Brain pericyte (primary cell): ENCODE results near the gene TJP3.

Source experiments
- DNase-seq: peaks from one replicate; pipeline ENCODE4 v3.0.0-alpha.2; 2012; ENCODE audit warnings: low read depth, low spot score

The TJP3 gene

DNA sequence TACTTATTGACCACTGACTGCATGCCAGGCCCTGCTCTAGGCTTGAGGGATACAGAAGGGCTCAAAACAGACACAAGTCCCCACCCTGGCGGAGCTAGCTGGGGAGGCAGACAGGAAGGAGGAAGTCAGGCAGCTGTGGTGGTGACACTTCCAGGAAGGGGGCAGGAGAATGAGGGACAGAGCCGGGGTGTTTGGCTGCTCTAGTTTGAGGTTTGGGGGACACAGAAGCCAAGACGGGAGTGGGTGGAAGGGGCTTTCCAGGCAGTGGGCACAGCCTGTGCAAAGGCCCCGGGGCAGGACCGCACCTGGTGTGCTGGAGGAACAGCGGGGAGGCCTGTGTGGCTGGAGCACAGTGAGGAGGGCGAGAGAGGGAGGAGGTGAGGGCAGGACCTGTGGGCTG is 58.3 kb downstream of the TJP3 start:
- DNase-seq, result no peak

DNA sequence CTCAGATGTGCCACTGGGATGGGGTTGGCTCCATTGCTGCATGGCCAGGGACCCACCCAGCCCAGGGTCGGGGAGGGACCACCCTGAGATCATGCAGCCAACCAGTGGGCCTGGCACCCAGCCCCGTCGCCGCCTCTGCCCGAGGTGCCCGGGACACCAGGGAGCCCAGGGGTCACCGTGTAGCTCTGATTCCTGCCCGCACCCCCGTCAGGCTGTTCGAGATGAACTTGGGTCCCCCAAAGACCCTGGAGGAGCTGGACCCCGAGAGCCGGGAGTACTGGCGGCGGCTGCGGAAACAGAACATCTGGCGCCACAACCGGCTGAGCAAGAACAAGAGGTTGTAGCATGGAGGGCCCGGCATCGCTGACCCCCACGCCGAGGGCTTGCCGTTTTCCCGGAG is 58.9 kb downstream of the TJP3 start:
- no peak for DNase-seq

DNA sequence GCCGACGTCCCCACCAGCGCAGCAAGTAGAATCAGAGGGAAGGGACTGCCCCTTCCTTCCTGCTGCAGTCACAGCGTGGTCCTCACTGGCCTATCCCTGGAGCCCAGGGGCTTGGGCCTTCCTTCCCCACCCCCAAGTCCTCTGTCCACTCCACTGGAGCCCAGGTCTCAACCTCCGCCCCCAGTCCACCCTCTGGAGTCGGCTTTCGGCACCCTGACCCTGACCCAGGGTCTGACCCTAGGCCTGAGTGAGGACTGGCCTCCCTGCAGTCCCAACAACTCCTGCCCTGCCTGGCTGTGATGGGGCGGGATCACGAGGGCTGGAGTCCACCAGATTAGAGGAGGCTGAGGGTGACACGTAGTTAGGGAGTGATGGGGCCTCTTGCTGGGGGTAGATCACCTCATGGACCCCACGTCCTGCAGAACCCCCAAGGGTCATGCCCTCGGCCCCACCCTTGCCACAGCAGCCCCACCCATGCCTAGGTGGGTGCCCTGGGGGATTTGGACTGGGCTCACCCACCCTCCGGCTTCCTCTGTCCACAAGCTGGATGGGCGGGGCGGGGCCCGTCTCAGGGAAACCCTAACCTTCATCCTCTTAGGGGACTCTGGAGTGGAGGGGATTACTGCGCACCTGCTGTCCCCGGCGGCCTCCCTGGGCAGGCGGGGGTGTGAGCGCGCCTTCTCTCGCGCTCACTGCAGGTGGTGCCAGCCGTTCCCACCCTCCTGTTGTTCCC is 60.0 kb downstream of the TJP3 start:
- no peak for DNase-seq

DNA sequence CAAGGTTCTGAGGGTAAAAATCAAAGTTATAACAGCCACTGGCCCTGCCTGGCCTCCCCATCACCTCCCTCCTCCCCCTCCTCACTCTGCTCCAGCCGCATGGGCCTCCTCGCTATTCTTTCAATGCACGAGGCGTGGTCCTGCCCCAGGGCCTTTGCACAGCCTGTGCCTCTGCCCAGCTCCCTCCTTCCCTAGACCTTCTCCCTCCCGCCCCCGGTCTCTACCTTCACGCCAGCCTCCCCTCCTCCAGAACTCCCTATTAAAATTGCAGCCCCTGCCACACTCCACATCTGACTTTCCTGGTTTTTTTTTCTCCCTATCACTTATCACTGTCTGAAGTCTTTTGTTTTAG is 60.5 kb downstream of the TJP3 start:
- no peak for DNase-seq

DNA sequence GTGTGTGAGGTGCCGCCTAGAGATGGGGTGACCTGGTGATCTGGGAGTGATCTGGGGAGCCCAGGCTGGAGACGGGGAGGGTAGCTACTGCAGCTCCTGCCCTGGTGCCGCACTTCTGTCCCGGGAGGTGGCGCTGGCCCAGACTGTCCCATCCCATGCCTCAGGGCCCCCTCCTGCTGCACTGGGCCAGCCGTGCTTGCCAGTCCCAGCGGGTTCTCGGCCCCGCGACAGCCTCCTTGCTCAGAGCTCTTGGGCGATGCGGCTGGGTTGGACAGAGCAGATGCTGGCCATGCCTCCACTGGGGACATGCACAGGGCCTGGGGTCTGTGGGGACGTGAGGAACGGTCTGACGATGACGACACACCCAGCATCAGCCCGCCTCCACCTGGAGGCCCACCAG is 61.3 kb downstream of the TJP3 start:
- no peak for DNase-seq

DNA sequence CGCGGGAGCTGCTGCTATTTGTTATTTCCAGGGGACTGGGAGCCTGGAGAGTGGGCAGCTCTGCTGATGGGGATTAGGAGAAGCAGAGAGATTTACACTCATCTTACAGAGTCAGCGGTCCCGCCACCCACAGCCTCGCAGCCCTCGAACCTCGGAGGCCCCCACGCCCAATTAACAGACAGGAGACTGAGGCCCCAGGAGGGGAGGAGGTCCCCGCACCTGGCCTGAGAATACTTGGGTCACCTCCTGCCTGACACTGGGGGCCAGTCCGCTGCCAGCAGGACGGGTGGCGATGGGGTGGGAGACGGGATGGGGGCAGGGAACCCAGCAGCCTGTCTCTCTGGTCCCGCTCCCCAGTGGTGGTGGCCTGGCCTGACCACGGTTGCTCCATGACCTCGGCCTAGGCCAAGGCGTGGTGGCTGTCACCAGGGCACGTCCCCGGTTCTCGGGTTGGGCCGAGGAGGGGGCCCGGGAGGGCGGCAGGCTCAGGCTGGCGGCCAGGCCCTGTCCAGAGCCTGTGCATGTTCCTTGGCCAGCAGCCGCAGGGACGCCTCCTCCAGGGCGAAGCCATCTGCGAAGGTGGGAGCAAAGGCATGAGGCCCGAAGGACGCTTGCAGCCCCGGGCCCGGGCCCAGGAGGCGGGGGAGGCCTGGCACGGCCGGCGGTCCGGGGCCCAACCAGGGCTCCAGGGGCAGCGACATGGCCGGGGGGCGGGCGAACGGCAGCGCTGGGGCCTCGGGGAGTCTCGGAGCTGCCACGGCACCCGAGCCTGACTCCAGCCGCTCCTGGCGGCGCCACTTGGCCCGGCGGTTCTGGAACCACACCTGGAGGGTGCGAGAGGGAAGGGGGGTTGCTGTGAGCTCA is 62.2 kb downstream of the TJP3 start:
- no peak for DNase-seq

DNA sequence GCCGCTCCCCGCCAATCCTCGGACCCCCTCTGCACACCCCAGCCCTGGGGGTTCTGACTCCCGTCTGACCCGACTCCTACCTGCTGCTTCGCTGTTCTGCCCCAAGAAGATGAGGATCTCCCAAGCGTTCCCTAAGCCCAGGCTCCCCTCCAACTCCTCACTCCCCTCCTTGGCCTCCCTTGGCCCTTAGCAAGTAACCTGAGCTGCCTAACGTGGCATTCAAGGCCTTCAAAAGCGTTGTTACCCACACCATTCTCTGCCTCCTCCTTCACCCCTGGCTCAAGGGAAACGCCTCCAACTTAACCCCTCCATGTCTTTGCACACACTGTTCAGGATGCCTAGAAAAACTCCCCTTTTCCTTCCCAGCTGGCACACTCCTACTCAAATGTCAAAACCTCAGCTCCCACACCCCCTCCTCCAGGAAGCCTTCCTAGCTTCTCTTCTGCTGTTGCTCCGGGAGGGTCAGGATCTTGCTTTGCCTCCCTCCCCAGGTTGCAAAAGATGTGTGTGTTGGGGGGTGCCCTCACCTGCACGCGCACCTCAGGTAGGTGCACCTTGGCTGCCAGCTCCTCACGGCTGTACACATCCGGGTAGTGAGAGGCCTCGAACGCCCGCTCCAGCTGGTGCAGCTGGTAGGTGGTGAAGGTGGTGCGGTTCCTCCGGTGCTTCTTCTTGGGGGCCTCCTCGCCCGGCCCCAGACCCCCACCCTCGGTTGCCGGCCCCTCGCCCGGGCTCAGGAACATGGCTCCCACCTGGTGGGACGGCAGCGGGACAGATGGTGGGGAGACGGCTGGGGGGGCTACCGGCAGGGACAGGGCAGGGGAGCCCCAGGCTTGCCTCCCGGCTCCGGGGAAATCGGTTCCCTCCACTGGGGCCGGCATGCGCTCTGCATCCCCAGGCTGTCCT is 63.1 kb downstream of the TJP3 start:
- DNase-seq, result no peak

DNA sequence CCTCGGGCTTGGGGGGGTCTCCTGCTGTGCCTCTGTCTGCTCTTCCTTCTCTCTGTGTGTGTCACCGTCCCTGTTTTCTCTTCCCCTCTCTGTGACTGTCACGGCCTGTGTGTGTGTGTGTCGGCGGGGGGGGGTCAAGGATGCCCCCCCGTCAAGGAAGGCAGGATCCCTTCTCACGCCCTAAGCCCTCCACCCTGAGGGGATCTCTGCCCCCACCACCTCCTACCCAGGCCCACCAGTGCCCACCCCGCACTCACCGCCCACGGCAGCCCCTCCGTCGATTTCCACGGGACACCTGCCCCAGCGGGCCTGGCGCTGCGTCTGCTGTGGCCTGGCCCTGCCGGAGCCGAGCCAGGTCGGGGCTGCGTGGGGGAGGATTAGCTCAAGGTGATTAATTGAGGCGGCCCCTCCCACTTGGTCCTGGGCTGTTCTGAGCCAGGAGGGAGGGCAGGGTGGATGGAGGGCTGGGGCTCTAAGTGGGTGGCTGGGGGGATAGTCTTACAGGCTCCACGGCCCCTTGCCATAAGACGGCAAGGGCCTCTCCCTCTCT is 63.8 kb downstream of the TJP3 start, which contains the start of gene RAX2:
RAX2 (minus strand) TSS at position 323 of the 550 bp plus-strand sequence. CDS start 486 bp downstream, outside the sequence.
- no peak for DNase-seq

DNA sequence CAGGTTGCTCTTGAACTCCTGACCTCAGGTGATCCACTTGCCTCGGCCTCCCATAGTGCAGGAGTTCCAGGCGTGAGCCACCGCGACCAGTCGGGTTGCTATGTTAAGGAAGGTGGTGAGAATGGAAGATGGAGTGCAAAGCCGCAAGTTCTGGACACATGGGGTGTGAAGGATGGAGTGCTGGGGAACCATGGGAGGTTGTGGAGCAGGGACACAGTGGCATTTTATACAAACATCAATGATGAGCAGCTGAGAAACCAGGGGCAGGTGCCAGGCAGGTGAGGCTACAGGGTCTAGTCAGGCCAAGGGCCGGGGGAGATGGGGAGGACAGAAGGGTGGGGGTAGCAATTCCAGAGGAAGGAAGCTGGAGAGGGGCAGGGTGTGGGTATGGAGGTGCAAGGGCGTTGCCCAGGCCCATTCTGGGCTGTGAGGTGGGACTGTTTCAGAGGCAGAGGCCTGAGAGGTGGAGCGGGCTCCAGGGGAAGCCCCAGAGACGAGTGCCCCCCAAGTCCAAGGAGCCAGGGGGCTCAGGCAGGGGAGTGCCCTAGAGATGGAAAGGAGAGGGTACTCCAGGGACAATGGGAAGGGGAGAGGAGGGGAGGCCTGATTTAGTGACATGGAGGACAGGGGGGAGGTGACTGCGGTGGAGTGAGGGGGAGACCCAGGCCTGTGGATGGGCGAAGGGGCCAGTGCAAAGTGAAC is 65.8 kb downstream of the TJP3 start:
- DNase-seq, result no peak

DNA sequence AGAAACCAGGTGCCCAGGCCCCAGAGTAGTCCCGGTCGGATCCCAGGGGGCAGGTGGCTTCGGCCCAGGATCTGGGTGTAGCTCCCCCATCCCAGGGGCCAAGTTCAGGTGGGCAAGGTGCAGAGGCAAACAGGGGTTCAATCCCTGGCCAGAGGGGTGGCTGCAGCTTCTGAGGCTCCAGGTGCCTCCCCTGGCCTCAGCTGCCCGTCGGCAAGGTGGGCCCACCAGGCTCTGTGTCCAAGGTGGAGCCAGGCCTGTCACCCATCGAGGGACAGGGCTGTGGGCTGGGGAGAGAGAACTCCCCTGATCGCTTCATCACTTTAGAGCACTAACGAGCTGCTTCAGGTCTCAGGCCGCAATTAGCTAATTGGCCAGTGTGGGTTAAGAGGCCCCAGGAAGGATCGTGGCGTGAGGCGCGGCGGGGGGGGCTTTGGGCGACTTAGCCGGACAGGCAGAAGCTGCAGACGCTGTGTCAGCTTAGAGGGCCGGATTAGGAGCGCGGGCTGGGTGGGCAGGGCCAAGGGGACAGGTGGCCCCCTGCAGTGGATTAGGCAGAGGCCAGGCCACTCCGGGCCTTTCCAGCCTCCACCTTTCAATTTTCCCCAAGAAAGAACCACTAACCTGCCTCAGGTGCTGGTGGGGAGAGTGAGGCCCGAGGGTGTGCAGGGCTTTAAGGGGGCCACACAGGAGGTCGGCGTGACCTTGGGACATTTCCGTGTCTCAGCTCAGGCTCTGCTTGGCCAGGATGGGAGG is 66.6 kb downstream of the TJP3 start:
- DNase-seq, result no peak

DNA sequence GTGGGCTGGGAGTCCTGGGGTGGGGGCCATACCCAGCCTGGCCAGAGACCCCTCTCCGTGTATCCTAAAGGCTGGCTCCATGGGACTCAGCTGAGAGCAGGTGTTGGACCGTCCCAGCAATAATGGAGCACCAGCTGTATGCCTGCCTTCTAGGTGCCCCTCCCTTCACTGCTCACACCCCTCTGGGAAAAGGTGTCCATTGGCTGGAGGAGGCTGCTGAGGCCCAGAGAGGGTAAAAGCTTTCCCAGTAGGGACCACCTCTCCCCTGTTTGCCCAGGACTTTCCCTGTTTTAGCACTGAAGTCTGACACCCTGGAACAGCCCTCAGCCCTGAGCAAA is 67.2 kb downstream of the TJP3 start:
- no peak for DNase-seq

DNA sequence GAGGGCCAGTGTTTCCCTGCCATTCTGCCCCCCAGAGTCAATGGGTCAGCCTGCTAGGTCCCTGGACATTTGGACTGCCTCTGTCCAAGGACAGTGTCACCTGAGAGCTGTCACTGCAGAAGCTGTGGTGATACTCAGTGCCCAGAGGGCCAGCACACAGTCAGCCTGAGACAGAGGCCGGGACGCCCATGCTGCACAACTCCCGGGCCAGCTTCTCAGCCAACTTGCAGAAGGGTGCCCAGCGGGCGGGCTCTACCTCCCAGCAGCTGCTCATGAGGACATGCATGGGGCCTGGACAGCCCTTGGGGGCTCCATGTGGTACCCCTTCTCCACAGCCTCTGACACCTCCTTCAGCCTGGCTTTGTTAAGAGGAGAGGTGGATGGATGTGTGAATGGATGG is 67.6 kb downstream of the TJP3 start:
- DNase-seq, result no peak

DNA sequence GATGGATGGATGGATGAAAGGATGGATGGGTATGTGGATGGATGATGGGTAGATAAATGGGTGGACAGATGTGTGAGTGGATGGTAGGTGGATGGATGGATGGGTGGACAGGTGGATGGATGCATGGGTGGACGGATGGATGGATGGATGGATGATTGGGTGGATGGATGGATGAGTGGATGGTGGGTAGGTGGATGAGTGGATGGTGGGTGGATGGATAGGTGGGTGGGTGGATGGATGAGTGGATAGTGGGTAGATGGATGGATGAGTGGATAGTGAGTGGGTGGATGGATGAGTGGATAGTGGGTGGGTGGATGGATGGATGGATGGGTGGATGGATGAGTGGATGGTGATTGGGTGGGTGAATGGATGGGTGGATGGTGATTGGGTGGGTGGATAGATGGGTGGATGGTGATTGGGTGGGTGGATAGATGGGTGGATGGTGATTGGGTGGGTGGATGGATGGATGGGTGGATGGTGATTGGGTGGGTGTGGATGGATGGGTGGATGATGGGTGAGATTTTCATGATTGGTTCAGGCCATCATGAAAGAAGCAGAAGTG is 68.4 kb downstream of the TJP3 start:
- DNase-seq, result no peak

DNA sequence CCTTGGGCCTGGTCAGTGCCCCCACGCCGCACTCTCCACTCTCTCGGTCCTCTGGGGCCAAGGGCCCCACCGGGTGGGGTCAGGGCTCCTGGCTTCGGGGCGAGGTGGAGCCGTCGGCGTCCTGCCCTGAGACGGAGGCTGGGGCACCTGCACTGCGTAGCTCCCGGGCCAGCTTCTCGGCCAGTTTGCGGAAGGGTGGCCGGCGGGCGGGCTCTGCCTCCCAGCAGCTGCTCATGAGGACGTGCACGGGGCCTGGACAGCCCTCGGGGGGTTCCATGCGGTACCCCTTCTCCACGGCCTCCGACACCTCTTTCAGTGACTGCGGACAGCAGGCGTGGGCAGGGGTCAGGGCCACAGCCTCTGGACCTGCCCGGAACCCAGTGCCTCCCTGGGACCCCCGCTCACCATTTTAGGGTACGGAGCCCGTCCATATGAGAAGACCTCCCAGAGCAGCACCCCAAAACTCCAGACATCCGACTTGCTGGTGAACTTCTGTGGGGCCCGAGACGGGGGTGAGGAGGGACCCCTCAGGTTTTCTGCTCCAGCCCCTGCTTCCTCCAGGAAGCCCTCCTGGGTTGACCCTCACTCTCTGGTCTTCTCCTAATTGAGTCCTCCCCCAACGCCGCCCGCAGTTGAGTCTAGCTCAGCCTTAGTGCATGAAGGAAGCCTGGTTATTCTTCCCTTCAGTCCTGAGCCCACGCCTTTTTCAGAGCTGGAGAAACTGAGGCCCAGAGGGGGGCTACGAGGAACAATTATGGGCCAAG is 70.1 kb downstream of the TJP3 start:
- no peak for DNase-seq

DNA sequence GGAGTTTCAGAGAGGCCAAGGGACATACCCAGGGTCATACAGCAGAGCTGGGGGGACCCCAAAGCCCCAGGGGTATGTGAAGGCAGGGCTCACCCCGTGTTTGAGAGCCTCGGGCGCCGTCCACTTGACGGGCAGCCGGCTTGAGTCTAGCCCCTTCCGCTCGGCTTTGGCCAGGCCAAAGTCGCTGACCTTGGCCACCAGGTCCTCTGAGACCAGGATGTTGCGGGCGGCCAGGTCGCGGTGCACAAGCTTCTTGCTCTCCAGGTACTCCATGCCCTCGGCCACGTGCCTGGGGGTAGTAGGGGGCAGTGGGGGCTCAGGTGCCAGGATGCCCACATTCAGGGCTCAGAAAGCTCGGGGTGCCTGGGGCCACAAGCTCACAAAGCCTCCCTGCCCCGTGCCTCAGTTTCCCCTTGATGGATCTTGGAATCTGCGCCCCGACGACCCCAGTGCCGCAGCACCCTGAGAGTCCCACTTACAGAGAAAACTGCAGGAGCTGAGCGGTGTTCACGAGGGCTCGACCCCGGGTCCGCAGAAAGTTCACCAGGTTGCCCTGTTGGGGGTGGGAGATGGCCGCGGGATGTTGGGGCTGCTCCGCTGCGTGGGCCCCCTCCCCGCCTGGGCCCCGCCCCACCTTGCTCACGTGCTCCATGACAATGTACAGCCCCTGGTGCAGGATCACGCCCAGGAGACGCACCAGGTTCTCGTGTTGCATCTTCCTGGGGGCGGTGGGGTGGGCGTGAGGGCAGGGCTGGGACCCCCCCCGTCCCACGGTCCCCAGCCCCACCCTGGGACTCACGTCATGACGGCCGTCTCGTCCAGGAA is 70.9 kb downstream of the TJP3 start:
- no peak for DNase-seq

DNA sequence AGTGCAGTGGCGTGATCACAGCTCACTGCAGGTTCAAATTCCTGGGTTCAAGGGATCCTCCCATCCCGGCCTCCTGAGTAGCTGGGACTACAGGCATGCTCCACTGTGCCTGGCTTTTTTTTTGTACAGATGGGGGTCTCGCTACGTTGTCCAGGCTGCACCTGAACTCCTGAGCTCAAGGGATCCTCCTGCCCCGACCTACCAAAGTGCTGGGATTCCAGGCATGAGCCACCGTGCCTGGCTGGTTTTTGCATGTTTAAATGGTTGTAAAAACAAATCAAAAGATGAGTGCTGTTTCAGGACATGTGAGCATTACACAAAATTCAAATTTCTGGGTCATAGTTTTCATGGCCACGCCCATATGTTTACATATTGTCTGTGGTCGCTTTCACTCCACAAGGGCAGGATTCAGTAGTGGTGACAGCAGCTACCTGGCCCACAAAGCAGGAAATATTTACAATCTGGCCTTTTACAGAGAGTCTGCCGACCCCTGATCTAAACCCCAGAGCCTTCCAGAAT is 72.7 kb downstream of the TJP3 start:
- no peak for DNase-seq

DNA sequence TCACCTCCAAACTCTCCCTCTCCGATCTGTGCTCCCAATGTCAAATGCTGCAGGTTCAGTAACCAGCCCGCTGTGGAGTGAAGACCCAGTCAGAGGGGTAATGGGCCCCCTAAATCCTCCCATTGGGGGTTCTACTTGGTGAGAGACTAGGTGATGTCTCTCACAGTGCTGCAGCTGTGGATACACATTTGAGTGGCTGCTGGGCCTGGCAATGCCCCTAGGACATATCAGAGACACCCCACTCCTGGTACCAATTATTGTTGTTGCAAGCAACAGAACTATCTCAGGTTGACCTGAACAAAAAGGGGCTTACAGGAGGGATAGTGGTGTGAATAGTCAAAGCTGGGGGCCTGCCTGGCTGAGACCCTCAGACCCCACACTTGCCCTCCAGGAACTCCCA is 73.4 kb downstream of the TJP3 start:
- no peak for DNase-seq

DNA sequence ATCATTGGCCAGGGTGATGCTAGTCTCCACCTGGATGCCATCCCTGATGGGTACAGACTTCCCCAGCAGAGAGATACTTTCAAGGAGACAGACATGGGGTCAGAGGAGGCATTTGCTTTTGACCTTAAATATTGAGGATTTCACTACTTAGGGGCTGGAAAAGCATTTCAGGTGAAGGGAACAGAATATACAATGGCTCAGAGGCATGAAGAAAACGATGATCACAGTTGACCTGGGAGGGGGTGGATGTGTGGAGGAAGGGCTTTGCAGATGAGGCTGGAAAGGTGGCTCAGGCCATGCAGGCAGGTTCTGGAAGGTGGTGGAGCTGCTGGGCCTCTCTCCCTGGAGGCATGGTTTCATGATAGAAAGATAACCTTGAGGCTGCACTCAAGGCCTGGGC is 74.1 kb downstream of the TJP3 start:
- no peak for DNase-seq
